CD4-positive, alpha-beta T cell treated with Interleukin-15 for 1 hour (primary cell): ENCODE results near the gene GPR45.

ENCODE experiments used
- DNase-seq: peaks from one replicate; pipeline ENCODE4 v3.0.0-alpha.2; 2020

Gene GPR45

DNA sequence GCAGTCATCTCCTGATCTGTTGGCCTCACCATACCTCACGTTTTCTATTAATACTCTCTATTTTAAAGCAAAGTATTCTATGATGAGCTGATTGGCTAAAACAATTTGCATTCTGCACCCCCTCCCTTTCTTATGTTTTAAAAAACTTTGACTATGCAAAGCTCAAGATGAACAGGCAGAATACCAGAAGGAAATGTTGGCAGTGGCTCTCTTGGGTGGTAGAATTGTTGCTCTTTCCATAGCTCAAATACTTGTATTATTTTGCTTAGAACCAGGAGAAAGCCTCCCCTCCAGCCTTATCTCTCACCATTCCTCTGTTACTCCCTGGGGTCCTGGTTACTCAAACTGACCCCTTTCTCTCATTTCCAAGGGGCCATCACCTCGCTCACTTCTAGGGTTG, 14.4 kb downstream of the GPR45 start:
- no peak for DNase-seq

GRCh38 chr2:105256431-105257047, 15.0 kb downstream of the GPR45 start:
- no peak for DNase-seq

GRCh38 chr2:105257981-105258380, 16.4 kb downstream of the GPR45 start:
- no peak for DNase-seq

DNA sequence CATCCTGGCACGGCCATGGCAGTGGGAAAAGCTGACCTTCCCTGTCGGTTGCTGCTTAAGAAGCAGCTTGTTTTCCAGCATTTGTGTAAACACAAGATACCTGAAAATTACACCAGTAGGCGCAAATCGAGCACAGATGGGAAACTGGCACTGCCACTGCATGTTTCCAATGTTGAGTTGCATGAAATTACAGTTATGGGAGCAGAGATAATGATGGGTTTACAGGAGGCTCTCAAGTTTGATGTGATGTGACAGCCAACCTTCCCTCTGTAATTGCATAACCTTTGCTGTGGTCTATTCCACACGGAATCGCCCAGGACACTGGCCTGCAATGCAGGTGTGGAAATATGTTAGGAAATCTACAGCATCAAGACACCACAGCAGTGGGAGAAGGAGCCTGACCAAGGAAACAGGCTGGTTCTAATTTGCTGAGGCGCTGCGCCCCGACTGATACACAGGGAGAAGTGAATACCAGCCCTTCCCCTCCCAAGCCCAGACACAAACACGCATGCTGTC, 17.4 kb downstream of the GPR45 start:
- no peak for DNase-seq

DNA sequence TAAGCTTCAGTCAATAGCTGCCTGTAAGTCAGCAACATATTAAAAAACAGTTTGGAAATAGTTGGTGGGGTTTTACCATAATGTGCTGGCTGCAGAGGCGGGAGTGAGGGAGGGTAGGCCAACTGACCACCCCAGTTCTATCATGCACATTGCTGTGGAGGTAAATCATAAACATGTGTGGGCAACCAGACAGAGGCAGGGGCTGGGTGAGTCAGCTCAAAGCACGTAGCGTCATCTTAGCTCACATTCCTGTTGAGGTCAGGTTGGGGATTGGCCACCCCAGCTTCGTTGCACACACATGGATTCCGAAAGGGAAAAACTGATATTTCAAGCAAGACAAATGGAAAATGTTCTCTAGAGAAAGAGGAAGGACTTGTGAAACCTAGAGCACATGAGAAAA, 19.5 kb downstream of the GPR45 start:
- no peak for DNase-seq

DNA sequence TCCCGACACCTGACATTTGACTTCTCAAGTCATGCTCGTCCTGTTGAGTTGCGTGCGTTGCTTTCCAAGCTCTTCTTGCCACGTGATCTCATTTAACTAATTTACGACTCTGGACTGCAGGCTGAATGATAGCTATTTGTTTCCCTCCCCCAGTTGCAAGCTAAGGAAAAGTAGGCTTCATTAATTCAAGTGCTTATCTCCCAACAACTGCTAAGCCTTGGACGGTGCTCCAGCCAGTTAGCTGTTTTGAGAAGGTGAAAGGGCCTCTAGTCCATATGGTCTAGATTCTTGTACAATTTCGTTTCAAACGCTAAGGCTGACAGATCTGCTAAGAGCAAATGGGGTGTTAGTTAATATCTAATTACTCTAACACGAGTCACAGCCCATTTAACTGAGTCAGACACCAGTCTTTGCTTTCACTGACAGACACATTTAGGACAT, 21.1 kb downstream of the GPR45 start:
- DNase-seq, result no peak

DNA sequence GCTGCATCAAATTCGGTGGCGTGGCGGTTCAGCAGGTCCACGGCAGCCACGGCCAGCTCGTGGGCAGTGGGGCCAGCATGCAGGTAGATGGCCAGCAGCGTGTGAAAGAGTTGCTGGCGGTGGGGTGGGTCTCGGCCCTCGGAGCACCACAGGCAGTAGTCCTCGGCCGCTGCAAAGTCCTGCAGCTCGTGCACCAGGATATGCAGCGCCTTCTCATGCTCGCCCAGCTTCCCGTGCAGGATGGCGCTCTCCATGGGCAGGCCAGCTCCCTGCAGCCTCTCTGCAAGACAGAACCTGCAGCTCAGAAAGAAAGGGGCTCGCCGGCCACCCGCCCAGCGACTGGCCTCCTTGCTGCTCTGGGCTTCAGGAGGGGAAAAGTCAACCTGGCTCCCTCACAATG, 27.9 kb downstream of the GPR45 start:
- DNase-seq, result no peak

DNA sequence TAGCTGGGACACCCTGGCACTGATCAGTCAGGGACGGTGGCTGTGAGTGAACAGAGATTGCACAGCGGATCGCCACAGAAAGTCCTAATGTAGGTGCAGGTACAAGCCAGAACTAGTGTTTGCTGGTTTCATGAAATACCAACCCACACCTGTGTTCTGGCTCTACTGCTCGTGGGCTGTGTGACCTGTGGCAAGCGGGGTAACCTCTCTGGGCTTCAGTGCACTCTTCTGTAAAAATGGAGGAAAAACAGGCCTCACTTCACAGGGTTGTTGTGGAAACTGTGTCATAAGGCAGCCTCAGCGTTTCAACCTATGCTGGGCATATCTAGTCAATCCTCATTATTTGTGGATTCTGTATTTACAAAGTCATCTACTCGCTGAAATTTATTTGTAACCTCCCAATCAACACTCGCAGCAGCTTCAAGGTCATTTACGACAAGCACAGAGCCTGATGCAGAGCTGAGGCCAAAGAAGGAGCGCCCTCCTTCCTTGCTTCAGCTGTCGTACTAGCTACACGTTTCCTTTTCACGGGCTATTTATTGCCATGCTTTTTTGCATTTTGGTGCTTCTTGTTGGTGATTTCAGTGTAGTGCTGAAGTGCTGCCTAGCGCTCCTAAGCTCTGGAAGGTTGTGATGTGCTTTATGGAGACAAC, 30.0 kb downstream of the GPR45 start:
- no peak for DNase-seq

DNA sequence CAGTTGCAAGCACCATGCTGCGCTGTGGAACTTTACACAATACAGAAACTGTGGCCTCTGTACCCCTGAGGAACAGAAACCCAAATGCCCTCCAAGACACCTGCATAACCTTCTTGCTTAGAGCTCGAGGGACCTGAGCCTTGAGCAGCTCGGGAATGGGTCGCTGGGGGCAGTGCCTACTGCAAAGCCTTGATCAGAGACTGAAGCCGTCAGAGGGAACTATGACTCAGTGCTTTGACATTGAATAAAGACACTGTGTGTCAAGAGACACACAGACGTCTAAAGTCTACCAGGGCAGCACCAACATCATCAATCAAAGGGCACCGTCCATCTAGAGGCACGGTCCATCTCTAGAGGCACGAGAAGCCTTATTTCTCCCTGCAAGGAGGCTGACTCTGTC, 30.6 kb downstream of the GPR45 start:
- DNase-seq, result no peak

GRCh38 chr2:105274046-105274445, 32.5 kb downstream of the GPR45 start:
- no peak for DNase-seq

- no peak for DNase-seq
Observed at GRCh38 chr2:105278654-105279053, 37.1 kb downstream of the GPR45 start.

GRCh38 chr2:105279126-105279525, 37.6 kb downstream of the GPR45 start:
- DNase-seq, result no peak

GRCh38 chr2:105280281-105280680, 38.7 kb downstream of the GPR45 start:
- DNase-seq, result no peak

DNA sequence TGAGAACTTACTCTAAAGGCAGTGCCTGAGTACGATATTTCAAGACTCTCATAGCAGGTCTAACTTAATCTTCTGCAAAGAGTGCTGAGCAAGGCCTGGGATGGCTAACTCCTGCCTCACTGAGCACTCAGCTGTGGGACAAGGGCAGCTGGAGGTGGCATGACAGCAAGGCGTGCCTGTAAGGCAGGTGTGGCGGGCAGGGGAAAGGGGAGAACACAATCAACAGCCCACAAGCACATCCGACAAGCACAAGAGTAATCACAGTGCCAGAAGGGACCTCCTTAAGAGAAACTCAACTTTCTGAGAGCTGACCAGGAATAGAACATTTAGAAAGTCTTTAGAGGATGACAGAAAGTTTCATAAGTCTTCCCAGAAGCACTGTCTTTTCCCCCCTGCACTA, 42.0 kb downstream of the GPR45 start:
- no peak for DNase-seq

- DNase-seq, result no peak
Observed at GRCh38 chr2:105287692-105288091, 46.1 kb downstream of the GPR45 start.

- DNase-seq, result no peak
Observed at GRCh38 chr2:105288133-105288532, 46.6 kb downstream of the GPR45 start.

- no peak for DNase-seq
Observed at GRCh38 chr2:105290981-105291660, 49.6 kb downstream of the GPR45 start.

- no peak for DNase-seq
Observed at GRCh38 chr2:105291981-105292380, 50.4 kb downstream of the GPR45 start.
